ENCODE results near the gene IRAK1. TPM values are rescaled to one million over a fixed set of nuclear protein-coding genes. Genes with fewer than 3 reads are reported as not detected.

Gene IRAK1
- total RNA-seq, 2 donors from 2014 or later, result 66.7 to 148 TPM

DNA sequence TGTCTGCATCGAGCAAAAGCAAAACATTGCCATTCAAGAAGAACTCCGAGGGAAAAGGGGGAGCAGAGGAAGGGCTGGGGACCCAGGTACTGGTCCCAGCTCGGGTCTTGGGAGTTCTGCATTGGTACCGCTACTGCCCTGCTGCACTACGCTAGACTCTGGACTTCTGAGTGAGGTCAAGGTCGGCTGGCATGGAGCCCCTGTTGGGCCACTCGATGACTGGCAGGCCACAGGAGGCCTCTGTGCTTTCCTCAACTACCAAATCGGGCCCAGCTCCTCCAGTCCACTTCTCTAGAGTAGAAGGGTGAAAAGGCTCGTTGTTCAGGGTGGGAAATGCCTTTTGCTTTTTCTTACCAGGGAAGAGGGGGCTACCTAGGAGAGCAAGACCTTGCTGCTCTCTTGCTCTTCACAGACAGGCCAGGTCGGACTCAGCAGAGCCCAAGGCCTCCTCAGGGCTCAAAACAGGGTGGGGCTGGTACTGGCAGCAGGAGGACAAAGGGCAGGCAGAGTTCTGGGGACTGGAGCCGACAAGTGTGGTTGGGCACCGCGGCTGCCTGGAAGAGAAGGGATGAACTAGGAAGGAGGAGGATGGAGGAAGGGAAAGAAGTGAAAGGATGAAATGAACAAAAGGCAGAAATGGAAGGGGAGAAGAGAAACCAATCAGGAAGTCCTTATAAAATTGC lies 8.9 kb upstream of the IRAK1 start:
- no peaks in the 10 kb centered on the region for H3K36me3 ChIP-seq
- H3K4me3 ChIP-seq, result no peak overlapping the region
- H3K4me1 ChIP-seq, result no peaks in the 10 kb centered on the region
- peak; percentile 65 for DNase-seq
- no peaks in the 10 kb centered on the region for H3K9me3 ChIP-seq
- H3K9ac ChIP-seq (ENCODE audit: low read depth in 2 of 2, low read length in 2 of 2), result no peak overlapping the region
- no peaks in the 10 kb centered on the region for H3K27me3 ChIP-seq
- intact Hi-C loops (cut with DNase I), result no loop called here
- TF ChIP-seq, protein P1, sequence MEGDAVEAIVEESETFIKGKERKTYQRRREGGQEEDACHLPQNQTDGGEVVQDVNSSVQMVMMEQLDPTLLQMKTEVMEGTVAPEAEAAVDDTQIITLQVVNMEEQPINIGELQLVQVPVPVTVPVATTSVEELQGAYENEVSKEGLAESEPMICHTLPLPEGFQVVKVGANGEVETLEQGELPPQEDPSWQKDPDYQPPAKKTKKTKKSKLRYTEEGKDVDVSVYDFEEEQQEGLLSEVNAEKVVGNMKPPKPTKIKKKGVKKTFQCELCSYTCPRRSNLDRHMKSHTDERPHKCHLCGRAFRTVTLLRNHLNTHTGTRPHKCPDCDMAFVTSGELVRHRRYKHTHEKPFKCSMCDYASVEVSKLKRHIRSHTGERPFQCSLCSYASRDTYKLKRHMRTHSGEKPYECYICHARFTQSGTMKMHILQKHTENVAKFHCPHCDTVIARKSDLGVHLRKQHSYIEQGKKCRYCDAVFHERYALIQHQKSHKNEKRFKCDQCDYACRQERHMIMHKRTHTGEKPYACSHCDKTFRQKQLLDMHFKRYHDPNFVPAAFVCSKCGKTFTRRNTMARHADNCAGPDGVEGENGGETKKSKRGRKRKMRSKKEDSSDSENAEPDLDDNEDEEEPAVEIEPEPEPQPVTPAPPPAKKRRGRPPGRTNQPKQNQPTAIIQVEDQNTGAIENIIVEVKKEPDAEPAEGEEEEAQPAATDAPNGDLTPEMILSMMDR (IDR thresholded peaks at IDR 0.05), result no peak
- H3K27ac ChIP-seq, result no peak overlapping the region

DNA sequence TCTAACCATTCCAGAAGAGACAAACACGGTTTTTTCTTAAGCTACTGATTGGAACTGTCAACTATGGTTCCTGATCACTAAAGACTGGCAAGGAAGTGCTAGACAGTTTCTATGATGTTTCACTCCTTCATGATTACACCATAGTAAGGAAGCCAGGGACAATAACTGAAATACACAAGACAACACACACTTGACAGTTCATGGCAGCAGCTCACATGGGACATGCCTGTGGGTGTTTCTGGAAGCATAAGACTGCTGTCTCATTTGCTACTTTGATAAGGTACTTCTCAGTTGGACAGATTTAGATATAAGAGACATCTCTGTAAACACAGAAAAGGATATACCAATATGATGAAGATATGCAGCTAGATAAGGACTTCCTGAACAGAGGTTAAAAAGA lies 8.3 kb upstream of the IRAK1 start:
- H3K4me1 ChIP-seq, result no peaks in the 10 kb centered on the region
- H3K36me3 ChIP-seq, result no peaks in the 10 kb centered on the region
- H3K9me3 ChIP-seq, result no peaks in the 10 kb centered on the region
- H3K27ac ChIP-seq, result no peak overlapping the region
- DNase-seq, result no peak
- H3K9ac ChIP-seq (ENCODE audit: low read depth in 2 of 2, low read length in 2 of 2), result no peak overlapping the region
- H3K4me3 ChIP-seq, result no peak overlapping the region
- TF ChIP-seq, protein P1 (IDR thresholded peaks at IDR 0.05), result no peak
- intact Hi-C loops (cut with DNase I), result no loop called here
- no peaks in the 10 kb centered on the region for H3K27me3 ChIP-seq

DNA sequence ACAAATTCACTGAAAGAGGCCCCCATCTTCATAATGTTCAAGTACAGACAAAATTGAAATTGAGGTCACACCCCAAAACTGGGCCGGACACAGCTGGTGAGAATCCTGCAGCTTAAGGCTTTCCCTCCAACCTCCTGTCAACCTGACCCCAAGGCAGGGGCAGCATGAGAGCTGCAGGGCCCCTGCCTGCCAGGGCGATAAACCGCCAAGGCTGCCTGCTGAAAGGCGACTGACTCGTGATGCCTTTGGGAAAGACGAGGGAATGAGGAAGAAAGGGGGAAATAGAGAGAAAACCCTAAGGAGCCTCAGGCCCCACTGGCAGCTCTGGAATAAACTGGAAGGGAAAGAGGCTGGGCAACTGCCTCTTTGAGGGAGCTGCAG lies 7.3 kb upstream of the IRAK1 start:
- no peaks in the 10 kb centered on the region for H3K27me3 ChIP-seq
- H3K4me3 ChIP-seq, result no peak overlapping the region
- intact Hi-C loops (cut with DNase I), result no loop called here
- no peak for DNase-seq
- no peaks in the 10 kb centered on the region for H3K9me3 ChIP-seq
- no peaks in the 10 kb centered on the region for H3K4me1 ChIP-seq
- H3K36me3 ChIP-seq, result no peaks in the 10 kb centered on the region
- TF ChIP-seq, protein P1 (IDR thresholded peaks at IDR 0.05), result no peak
- no peak overlapping the region for H3K27ac ChIP-seq
- no peak overlapping the region for H3K9ac ChIP-seq (ENCODE audit: low read depth in 2 of 2, low read length in 2 of 2)

DNA sequence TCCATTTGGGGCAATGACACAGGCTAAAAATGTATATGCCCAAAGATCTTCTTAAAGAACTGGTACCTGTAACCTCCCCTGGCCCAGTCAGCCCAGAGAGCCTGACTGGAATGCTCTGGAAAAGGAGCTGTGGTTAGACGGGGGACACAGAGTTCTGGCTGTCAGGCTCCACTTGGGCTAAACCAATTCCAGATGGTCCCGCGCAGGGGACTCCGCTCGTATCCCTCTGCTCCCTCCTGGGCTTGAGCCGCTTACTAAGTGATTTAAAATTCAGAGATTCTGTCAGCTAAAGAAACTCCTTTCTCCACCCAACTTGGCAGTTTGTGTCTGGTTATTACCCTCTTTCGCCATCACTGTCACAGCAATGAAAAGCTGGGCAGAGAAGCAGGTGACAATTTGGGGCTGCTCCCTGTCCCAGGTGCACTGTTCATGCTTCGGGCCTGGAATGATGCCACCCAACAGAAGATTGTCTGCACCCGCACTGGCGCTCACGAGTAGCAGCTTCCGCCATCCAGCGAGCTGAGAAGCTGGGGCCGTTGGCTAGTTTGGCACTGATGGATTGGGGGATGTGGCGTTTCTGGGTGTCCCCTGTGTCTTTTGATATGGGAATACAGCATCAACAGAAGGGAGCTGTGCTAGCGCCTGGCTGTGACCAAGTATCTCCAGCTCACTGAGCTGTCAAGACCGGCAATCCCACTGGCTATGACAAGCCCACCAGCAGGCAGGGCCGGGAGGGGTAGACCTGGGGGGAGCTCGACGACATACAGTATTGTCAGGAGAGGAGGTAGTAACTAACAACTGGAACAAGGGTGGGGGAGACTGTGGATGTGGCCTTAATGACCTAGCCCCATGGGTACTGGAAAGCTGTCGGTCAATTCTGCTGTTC lies 6.7 kb upstream of the IRAK1 start:
- Histone ChIP-seq H3K9ac (ENCODE audit: low read depth in 2 of 2, low read length in 2 of 2) (no peak overlapping the region), H3K4me1 (no peaks in the 10 kb centered on the region), H3K27ac (no peak overlapping the region), H3K4me3 (no peak overlapping the region), H3K27me3 (no peaks in the 10 kb centered on the region), H3K36me3 (no peaks in the 10 kb centered on the region), H3K9me3 (no peaks in the 10 kb centered on the region)
- no peak for DNase-seq
- intact Hi-C loops (cut with DNase I), result no loop called here
- TF ChIP-seq, protein P1 (IDR thresholded peaks at IDR 0.05), result no peak

DNA sequence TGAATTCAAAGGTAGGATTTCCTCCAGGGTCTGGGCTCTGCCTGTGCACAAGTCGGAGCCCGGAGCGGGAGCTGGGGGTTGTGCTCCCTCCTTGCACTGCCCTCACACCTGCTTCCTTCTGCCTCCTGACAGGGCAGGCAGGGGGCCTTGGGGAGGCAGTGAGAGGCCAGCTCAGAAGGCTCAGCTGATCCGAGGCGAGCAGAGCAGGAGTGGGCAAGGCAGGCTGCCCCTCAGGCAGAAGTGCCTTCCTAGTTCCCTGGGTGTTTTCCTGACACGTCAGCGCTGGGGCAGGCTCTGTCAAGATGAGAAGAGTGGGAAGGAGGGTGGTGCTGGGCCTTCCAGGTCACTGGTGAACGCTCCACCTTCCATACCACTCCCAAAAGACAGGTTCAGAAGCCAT lies 5.5 kb upstream of the IRAK1 start:
- Histone ChIP-seq H3K4me1 (no peaks in the 10 kb centered on the region), H3K4me3 (no peak overlapping the region), H3K9me3 (no peaks in the 10 kb centered on the region), H3K9ac (ENCODE audit: low read depth in 2 of 2, low read length in 2 of 2) (no peak overlapping the region), H3K27ac (no peak overlapping the region), H3K36me3 (no peaks in the 10 kb centered on the region), H3K27me3 (no peaks in the 10 kb centered on the region)
- TF ChIP-seq, protein P1 (IDR thresholded peaks at IDR 0.05), result no peak
- no peak for DNase-seq
- intact Hi-C loops (cut with DNase I), result no loop called here

All from colonic mucosa (tissue), 4 donors.